Measurements from ENCODE around the gene C12orf60. TPM values are rescaled to one million over a fixed set of nuclear protein-coding genes. Genes with fewer than 3 reads are reported as not detected.

The C12orf60 gene
- total RNA-seq, 1 experiment from 2014 or later, result 3.5 TPM

GRCh38 chr12:14811486-14811885 lies 8.0 kb downstream of the C12orf60 start:
- ATAC-seq (no peak), DNase-seq (ENCODE audit: low read depth, low spot score) (no peak)
- intact Hi-C loops (cut with micrococcal nuclease), result loop anchor here (1.0 kb wide), 1 partner anchor 185 kb away; no protein-coding TSS in a partner anchor
- Histone ChIP-seq H3K4me2 (ENCODE audit: low read length) (no peak overlapping the region), H3K79me2 (ENCODE audit: insufficient read depth, low read length) (no peaks in the 10 kb centered on the region), H3K9ac (ENCODE audit: low read length) (no peak overlapping the region), H2AFZ (ENCODE audit: low read depth, low read length, poor library complexity, severe bottlenecking) (no peak overlapping the region), H3K4me3 (replicated peaks in 1 of 2; ENCODE audit: low read depth in 1 of 2, low read length in 2 of 2) (no peak overlapping the region), H3K27me3 (ENCODE audit: insufficient read depth, low read length) (no peaks in the 10 kb centered on the region), H3K27ac (ENCODE audit: low read depth, low read length) (no peak overlapping the region), H3K9me3 (ENCODE audit: control insufficient read depth in 1 of 2, insufficient read depth in 1 of 2, low read depth in 1 of 2, low read length in 2 of 2) (no peaks in the 10 kb centered on the region), H4K20me1 (ENCODE audit: insufficient read depth) (no peaks in the 10 kb centered on the region), H3K36me3 (ENCODE audit: control insufficient read depth in 1 of 2, insufficient read depth in 2 of 2, low read length in 2 of 2) (no peaks in the 10 kb centered on the region), H3K9me2 (ENCODE audit: insufficient read depth) (no peaks in the 10 kb centered on the region), H3K4me1 (ENCODE audit: control insufficient read depth in 1 of 2, insufficient read depth in 2 of 2, low read length in 2 of 2) (no peaks in the 10 kb centered on the region)
- ChIA-PET RAD21 (ENCODE audit: low non-redundant PET in 1 of 2, low total read pairs in 2 of 2, uncharacterized antibody in 2 of 2, unreplicated experiment in 2 of 2) (interaction anchor here in 1 of 2 experiments (1.4 kb wide), 1 partner anchor 184 kb away, joined by 6 read pairs; no protein-coding TSS in a partner anchor), CTCF (interaction anchor here (1.3 to 1.5 kb wide), 5 partner anchors 8 to 410 kb away, joined by 3 to 16 read pairs (median 4); partner anchors contain the start of genes C12orf60, RERG and WBP11), POLR2A (interaction anchor here (1.7 to 2.0 kb wide), 2 partner anchors 9 to 41 kb away, joined by 5 to 7 read pairs; partner anchors contain the start of genes C12orf60 and WBP11)
- TF ChIP-seq TCF7L2 (IDR thresholded peaks at IDR 0.05; ENCODE audit: borderline replicate concordance, extremely low read depth, insufficient read depth, insufficient read length) (no peak), SRF (IDR thresholded peaks at IDR 0.05; ENCODE audit: low read depth) (no peak), RAD21 (IDR thresholded peaks at IDR 0.05; ENCODE audit: low read depth) (no peak), ZNF274 (IDR thresholded peaks at IDR 0.05; ENCODE audit: low read depth, low read length) (no peak), FOSL1 (IDR thresholded peaks at IDR 0.05; ENCODE audit: low read depth) (no peak), ZFX (IDR thresholded peaks at IDR 0.05) (no peak), ZBTB33 (IDR thresholded peaks at IDR 0.05; ENCODE audit: extremely low read depth, insufficient replicate concordance, low read length) (no peak), EZH2 (IDR thresholded peaks at IDR 0.05) (no peak), EZH2phosphoT487 (IDR thresholded peaks at IDR 0.05; ENCODE audit: borderline replicate concordance) (no peak)
- no TSS peak for BruUV-seq (replicated peaks)
